Dedifferentiated amniotic fluid mesenchymal stem cell (primary cell): ENCODE measurements around the gene FMNL3.
"Not testable (repeated sequence)": the region's sequence is repeated elsewhere in the genome, so short reads cannot be mapped to it uniquely, and the experiment has no call there.

Experiments used
- DNase-seq: peaks from one replicate; pipeline ENCODE4 v3.0.0-alpha.2; 2016; ENCODE audit errors: extremely low spot score

FMNL3 gene

GRCh38 chr12:49707128-49707811 is at the start of gene FMNL3:
TSS of gene FMNL3 (minus strand) at chr12:49707405. CDS start at chr12:49707180, 225 bp downstream.
- DNase-seq, result peak; percentile 94

- no peak for DNase-seq
Measured at GRCh38 chr12:49750996-49751393, 43.8 kb upstream of the FMNL3 start.

GRCh38 chr12:49750027-49750995 is 43.1 kb upstream of the FMNL3 start:
- DNase-seq, result peak; percentile 47

- DNase-seq, result no peak
Measured at GRCh38 chr12:49748800-49749199, 41.6 kb upstream of the FMNL3 start.

- DNase-seq, result no peak
Measured at GRCh38 chr12:49748306-49748705, 41.1 kb upstream of the FMNL3 start.

GRCh38 chr12:49744363-49744885 is 37.2 kb upstream of the FMNL3 start:
- DNase-seq, result no peak

GRCh38 chr12:49741882-49742620 is 34.8 kb upstream of the FMNL3 start:
- peak; percentile 72 for DNase-seq

- DNase-seq, result peak; percentile 100
Measured at GRCh38 chr12:49740930-49741881, 34.0 kb upstream of the FMNL3 start, which contains the start of gene TMBIM6. TSS of gene TMBIM6 (plus strand) at chr12:49741557. CDS start at chr12:49752494, 10,937 bp downstream.

GRCh38 chr12:49740277-49740676 is 33.1 kb upstream of the FMNL3 start:
- DNase-seq, result not testable (repeated sequence)

- not testable (repeated sequence) for DNase-seq
Measured at GRCh38 chr12:49738721-49739120, 31.5 kb upstream of the FMNL3 start.

GRCh38 chr12:49734900-49735299 is 27.7 kb upstream of the FMNL3 start:
- DNase-seq, result not testable (repeated sequence)

GRCh38 chr12:49733219-49734017 is 26.2 kb upstream of the FMNL3 start:
- no peak for DNase-seq

GRCh38 chr12:49730568-49731101 is 23.4 kb upstream of the FMNL3 start:
- DNase-seq, result no peak

GRCh38 chr12:49730050-49730449 is 22.8 kb upstream of the FMNL3 start:
- no peak for DNase-seq

GRCh38 chr12:49728446-49728845 is 21.2 kb upstream of the FMNL3 start:
- no peak for DNase-seq

GRCh38 chr12:49721355-49721754 is 14.2 kb upstream of the FMNL3 start:
- DNase-seq, result not testable (repeated sequence)

GRCh38 chr12:49720214-49720613 is 13.0 kb upstream of the FMNL3 start:
- no peak for DNase-seq

- DNase-seq, result not testable (repeated sequence)
Measured at GRCh38 chr12:49717800-49718199, 10.6 kb upstream of the FMNL3 start.

GRCh38 chr12:49716553-49716952 is 9.3 kb upstream of the FMNL3 start:
- no peak for DNase-seq
